ENCODE data around the gene PELI2. TPM values are rescaled to one million over a fixed set of nuclear protein-coding genes. Genes with fewer than 3 reads are reported as not detected.

PELI2 gene
- total RNA-seq, 1 experiment from 2014 or later = 2.0 TPM

DNA sequence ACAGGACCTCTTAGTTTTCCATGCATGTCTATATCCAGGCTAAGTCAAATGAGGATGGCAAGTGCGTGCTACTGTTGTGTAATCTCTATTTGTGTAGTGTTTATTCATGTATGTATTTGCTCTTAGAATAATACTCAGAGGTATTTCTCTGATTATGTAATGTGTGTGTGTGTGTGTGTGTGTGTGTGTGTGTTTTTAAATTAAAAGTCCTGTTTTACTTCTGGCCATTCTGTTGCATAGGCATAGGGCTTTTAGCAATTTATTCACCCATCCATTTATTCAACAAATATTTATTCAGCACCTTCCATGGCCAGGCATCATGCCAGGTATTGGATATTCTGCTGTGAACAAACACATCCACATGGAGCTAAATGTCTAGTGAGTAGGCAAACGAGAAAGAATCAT lies 63.5 kb downstream of the PELI2 start (continued):
- TF ChIP-seq ELF1 (IDR thresholded peaks at IDR 0.05; ENCODE audit: borderline replicate concordance, low read depth) (no peak), YY1 (IDR thresholded peaks at IDR 0.05; ENCODE audit: extremely low read depth, insufficient replicate concordance, low read depth, low read length) (no peak), RAD21 (IDR thresholded peaks at IDR 0.05; ENCODE audit: low read depth) (no peak), SRF (IDR thresholded peaks at IDR 0.05; ENCODE audit: low read depth) (no peak), EZH2 (IDR thresholded peaks at IDR 0.05) (no peak), JUND (IDR thresholded peaks at IDR 0.05) (no peak), POLR2AphosphoS5 (IDR thresholded peaks at IDR 0.05; ENCODE audit: low read depth, low read length) (no peak)
- TF ChIP-seq, protein P1, sequence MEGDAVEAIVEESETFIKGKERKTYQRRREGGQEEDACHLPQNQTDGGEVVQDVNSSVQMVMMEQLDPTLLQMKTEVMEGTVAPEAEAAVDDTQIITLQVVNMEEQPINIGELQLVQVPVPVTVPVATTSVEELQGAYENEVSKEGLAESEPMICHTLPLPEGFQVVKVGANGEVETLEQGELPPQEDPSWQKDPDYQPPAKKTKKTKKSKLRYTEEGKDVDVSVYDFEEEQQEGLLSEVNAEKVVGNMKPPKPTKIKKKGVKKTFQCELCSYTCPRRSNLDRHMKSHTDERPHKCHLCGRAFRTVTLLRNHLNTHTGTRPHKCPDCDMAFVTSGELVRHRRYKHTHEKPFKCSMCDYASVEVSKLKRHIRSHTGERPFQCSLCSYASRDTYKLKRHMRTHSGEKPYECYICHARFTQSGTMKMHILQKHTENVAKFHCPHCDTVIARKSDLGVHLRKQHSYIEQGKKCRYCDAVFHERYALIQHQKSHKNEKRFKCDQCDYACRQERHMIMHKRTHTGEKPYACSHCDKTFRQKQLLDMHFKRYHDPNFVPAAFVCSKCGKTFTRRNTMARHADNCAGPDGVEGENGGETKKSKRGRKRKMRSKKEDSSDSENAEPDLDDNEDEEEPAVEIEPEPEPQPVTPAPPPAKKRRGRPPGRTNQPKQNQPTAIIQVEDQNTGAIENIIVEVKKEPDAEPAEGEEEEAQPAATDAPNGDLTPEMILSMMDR (IDR thresholded peaks at IDR 0.05 in 2 of 3, conservative IDR thresholded peaks at IDR 0.05 in 1 of 3; ENCODE audit: borderline replicate concordance in 1 of 3, insufficient read depth in 1 of 3, low read depth in 2 of 3, low read length in 2 of 3) = no peak
- TF ChIP-seq, protein P2, sequence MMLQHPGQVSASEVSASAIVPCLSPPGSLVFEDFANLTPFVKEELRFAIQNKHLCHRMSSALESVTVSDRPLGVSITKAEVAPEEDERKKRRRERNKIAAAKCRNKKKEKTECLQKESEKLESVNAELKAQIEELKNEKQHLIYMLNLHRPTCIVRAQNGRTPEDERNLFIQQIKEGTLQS (IDR thresholded peaks at IDR 0.05) = no peak
- TF ChIP-seq, protein P3, sequence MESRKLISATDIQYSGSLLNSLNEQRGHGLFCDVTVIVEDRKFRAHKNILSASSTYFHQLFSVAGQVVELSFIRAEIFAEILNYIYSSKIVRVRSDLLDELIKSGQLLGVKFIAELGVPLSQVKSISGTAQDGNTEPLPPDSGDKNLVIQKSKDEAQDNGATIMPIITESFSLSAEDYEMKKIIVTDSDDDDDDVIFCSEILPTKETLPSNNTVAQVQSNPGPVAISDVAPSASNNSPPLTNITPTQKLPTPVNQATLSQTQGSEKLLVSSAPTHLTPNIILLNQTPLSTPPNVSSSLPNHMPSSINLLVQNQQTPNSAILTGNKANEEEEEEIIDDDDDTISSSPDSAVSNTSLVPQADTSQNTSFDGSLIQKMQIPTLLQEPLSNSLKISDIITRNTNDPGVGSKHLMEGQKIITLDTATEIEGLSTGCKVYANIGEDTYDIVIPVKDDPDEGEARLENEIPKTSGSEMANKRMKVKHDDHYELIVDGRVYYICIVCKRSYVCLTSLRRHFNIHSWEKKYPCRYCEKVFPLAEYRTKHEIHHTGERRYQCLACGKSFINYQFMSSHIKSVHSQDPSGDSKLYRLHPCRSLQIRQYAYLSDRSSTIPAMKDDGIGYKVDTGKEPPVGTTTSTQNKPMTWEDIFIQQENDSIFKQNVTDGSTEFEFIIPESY (IDR thresholded peaks at IDR 0.05; ENCODE audit: extremely low read depth, insufficient replicate concordance, low read length) = no peak

DNA sequence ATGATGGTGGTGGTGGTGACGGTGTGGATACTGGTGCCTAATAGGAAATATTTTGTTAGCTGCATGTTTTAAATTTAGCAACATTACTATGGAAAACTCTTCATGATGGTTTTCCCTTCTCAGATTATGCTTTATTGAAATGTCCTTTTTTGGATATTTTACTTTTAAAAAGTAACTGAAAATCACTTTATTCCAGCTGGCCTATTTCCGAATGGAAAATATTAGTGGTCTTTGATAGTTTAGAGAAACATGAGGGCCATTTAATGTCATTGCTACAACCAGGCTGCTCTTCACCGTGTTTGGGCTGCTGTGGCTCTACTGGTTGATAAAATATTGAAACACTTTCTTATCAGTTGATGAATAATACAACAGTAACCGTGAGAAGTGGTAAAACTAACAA lies 64.2 kb downstream of the PELI2 start:
- ChIA-PET CTCF (no interaction called here), POLR2A (no interaction called here), RAD21 (ENCODE audit: low non-redundant PET in 1 of 2, low total read pairs in 2 of 2, uncharacterized antibody in 2 of 2, unreplicated experiment in 2 of 2) (no interaction called here)
- no peak for DNase-seq (ENCODE audit: low read depth, low spot score)
- intact Hi-C loops (cut with micrococcal nuclease) = no loop called here
- no peaks in the 10 kb centered on the region for H3K9me2 ChIP-seq (ENCODE audit: insufficient read depth)
- no peaks in the 10 kb centered on the region for H3K9me3 ChIP-seq (ENCODE audit: control insufficient read depth in 1 of 2, insufficient read depth in 1 of 2, low read depth in 1 of 2, low read length in 2 of 2)
- H4K20me1 ChIP-seq (ENCODE audit: insufficient read depth) = no peaks in the 10 kb centered on the region; the same call in 1 of the 2 replicates
- H3K9ac ChIP-seq (ENCODE audit: low read length) = no peak overlapping the region
- no peak overlapping the region for H3K4me3 ChIP-seq (replicated peaks in 1 of 2; ENCODE audit: low read depth in 1 of 2, low read length in 2 of 2)
- H3K4me1 ChIP-seq (ENCODE audit: control insufficient read depth in 1 of 2, insufficient read depth in 2 of 2, low read length in 2 of 2) = no peaks in the 10 kb centered on the region
- no peak overlapping the region for H2AFZ ChIP-seq (ENCODE audit: low read depth, low read length, poor library complexity, severe bottlenecking)
- H3K79me2 ChIP-seq (ENCODE audit: insufficient read depth, low read length) = no peaks in the 10 kb centered on the region
- no peak for ATAC-seq
- no peak overlapping the region for H3K27ac ChIP-seq (ENCODE audit: low read depth, low read length)
- BruUV-seq (replicated peaks) = no TSS peak
- H3K4me2 ChIP-seq (ENCODE audit: low read length) = no peak overlapping the region
- no peak for TF ChIP-seq YY1 (IDR thresholded peaks at IDR 0.05; ENCODE audit: extremely low read depth, insufficient replicate concordance, low read depth, low read length)
- TF ChIP-seq CEBPB (IDR thresholded peaks at IDR 0.05; ENCODE audit: low read depth) = no peak
- TF ChIP-seq ZNF274 (IDR thresholded peaks at IDR 0.05; ENCODE audit: low read depth, low read length) = no peak
- TF ChIP-seq, protein P4, sequence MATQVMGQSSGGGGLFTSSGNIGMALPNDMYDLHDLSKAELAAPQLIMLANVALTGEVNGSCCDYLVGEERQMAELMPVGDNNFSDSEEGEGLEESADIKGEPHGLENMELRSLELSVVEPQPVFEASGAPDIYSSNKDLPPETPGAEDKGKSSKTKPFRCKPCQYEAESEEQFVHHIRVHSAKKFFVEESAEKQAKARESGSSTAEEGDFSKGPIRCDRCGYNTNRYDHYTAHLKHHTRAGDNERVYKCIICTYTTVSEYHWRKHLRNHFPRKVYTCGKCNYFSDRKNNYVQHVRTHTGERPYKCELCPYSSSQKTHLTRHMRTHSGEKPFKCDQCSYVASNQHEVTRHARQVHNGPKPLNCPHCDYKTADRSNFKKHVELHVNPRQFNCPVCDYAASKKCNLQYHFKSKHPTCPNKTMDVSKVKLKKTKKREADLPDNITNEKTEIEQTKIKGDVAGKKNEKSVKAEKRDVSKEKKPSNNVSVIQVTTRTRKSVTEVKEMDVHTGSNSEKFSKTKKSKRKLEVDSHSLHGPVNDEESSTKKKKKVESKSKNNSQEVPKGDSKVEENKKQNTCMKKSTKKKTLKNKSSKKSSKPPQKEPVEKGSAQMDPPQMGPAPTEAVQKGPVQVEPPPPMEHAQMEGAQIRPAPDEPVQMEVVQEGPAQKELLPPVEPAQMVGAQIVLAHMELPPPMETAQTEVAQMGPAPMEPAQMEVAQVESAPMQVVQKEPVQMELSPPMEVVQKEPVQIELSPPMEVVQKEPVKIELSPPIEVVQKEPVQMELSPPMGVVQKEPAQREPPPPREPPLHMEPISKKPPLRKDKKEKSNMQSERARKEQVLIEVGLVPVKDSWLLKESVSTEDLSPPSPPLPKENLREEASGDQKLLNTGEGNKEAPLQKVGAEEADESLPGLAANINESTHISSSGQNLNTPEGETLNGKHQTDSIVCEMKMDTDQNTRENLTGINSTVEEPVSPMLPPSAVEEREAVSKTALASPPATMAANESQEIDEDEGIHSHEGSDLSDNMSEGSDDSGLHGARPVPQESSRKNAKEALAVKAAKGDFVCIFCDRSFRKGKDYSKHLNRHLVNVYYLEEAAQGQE (IDR thresholded peaks at IDR 0.05; ENCODE audit: low read depth) = no peak
- no peak for TF ChIP-seq EZH2phosphoT487 (IDR thresholded peaks at IDR 0.05; ENCODE audit: borderline replicate concordance)
- no peak for TF ChIP-seq EZH2 (IDR thresholded peaks at IDR 0.05)
- TF ChIP-seq TCF7L2 (IDR thresholded peaks at IDR 0.05; ENCODE audit: borderline replicate concordance, extremely low read depth, insufficient read depth, insufficient read length) = no peak
- no peak for TF ChIP-seq CBX3 (IDR thresholded peaks at IDR 0.05; ENCODE audit: low read depth)
- no peak for TF ChIP-seq SIN3A (IDR thresholded peaks at IDR 0.05; ENCODE audit: low read depth)
- TF ChIP-seq, protein P5, sequence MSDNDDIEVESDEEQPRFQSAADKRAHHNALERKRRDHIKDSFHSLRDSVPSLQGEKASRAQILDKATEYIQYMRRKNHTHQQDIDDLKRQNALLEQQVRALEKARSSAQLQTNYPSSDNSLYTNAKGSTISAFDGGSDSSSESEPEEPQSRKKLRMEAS (IDR thresholded peaks at IDR 0.05) = no peak
- H3K27me3 ChIP-seq (ENCODE audit: insufficient read depth, low read length) = peaks cover 34% of the 10 kb centered on the region
- no peaks in the 10 kb centered on the region for H3K36me3 ChIP-seq (ENCODE audit: control insufficient read depth in 1 of 2, insufficient read depth in 2 of 2, low read length in 2 of 2)
